H1 (cell line): ENCODE measurements around the gene FOXK1. TPM values are rescaled to one million over a fixed set of nuclear protein-coding genes. Genes with fewer than 3 reads are reported as not detected.

Experiments used
- polyA plus RNA-seq, 7 experiments: library from polyadenylated mRNA; depleted of rRNA in 3 of 7; stranded (reverse) in 5 of 7; unstranded in 2 of 7; fragments of >200 nt in 5 of 7; fragments of 200-250 nt in 2 of 7; gene quantifications; 1 replicate in 5 of 7; 2 replicates in 1 of 7; 4 replicates in 1 of 7; pipeline versions ENCODE4 v1.2.1 to v1.2.3, GENCODE V29; 2011 to 2013; ENCODE audit warnings: missing spikeins in 2 of 7, mixed read lengths in 2 of 7
- total RNA-seq: library from RNA; stranded (reverse); fragmentation: NEBNext Ultra II Directional; extraction: Animal tissue kit (Norgen Biotek cat#: 25700); gene quantifications from 2 replicates; pipeline ENCODE4 v1.2.1, GENCODE V29; 2021
- TF ChIP-seq, protein P1 (sequence below): IDR thresholded peaks from 2 replicates; pipeline ENCODE4 v1.6.1; 2012; ENCODE audit warnings: low read length, inconsistent platforms

FOXK1 gene
- total and polyA plus RNA-seq, 2 of the 8 experiments (the other 6 are each of a cell fraction or from before 2014, with no cell fraction given) = 2.0 to 8.5 TPM

DNA sequence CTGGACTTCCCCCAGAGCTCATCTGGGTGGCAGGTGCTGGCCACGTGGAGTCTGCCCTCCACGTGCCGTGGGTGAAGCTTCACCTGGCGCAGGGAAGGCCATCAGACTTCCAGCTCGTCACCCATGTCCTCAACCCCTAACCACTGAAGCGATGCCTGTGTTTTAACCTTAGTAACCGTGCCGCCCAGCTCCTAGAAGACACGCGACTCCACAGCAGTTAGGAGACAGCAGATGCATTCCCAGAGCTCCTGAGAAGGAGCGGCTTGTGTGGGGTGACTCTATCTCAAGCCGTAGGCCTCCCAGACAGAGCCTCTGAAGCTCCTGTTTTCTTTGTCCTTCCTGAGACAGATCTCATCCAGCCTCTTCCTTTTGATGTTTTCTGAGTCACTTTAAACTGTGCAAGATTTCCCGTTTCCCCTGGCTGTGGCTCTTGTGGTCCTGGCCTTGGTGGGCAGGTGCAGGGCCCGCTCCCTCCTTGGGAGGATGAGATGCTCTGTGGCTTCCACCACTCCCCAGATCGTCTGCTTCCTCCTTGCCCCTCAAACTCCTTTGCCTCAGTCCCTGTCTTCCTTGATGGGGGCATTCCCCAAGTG lies 51.9 kb downstream of the FOXK1 start (continued):
- TF ChIP-seq, protein P1, sequence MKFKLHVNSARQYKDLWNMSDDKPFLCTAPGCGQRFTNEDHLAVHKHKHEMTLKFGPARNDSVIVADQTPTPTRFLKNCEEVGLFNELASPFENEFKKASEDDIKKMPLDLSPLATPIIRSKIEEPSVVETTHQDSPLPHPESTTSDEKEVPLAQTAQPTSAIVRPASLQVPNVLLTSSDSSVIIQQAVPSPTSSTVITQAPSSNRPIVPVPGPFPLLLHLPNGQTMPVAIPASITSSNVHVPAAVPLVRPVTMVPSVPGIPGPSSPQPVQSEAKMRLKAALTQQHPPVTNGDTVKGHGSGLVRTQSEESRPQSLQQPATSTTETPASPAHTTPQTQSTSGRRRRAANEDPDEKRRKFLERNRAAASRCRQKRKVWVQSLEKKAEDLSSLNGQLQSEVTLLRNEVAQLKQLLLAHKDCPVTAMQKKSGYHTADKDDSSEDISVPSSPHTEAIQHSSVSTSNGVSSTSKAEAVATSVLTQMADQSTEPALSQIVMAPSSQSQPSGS = no peak
